Measurements from ENCODE around the gene SLFNL1. TPM values are rescaled to one million over a fixed set of nuclear protein-coding genes. Genes with fewer than 3 reads are reported as not detected.

Gene SLFNL1
- polyA plus RNA-seq, 6 donors from 2014 or later = 0.19 to 0.65 (median 0.35) TPM; not detected in 1

DNA sequence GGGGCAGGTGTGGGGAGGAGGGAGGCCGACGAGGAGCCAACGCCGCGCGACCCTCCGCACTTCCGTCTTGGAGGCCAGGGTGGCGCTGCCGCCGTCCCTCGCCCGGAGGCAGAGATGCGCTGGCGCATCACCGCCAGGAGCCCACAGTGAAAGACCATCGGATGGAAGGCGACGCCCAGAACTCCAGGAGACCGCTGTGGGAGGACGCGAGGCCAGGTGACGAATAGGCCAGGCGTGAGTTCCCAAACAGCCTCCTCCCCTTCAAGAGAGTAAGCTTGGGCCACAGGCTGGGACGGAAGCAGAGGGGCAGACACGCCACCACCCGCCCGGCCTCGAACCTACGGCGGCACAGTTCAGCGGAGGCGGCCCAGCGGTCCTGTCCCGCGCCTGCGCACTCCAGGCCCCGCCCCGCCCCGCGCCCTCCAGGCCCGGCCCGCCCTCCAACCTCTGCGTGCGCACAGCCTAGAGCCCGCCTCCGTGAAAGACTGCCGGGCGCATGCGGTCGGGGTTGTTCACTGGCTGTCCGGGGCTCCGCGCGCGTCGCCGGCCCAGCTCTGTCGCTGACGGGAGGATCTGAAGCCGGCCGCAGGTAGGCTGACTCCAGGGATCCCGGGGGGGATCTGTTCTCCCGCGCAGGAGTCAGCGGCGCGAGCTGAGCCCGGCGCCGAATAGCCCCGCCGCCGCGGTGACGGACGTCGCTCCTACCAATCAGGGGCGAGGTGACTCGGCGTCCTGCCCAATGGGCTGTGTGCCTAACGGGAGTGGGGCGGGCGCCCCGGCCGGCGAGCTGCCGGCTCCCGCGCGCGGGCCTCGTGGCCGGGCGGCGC, 42.1 kb downstream of the SLFNL1 start, which contains the start of gene CTPS1:
CTPS1 (plus strand) TSS at position 456 of the 827 bp plus-strand sequence. CDS start 3,595 bp downstream, outside the sequence.
- Mint-ChIP-seq H3K27ac (peak within 1 kb of the TSS; percentile 77 to 98 (median 96)), H3K4me1 (peaks cover 19 to 24% (median 21%) of the 10 kb centered on the region in 3 donors), H3K27me3 (no peaks in the 10 kb centered on the region), H3K4me3 (peak within 1 kb of the TSS; percentile 78 to 98 (median 95)), H3K36me3 (peaks cover 0 to 7% of the 10 kb centered on the region in 2 donors), H3K9me3 (no peaks in the 10 kb centered on the region)
- ATAC-seq (ENCODE audit: low read depth in 2 of 2) (peak; percentile 88), DNase-seq (peak; percentile 93)

GRCh38 chr1:40978886-40979240, 42.7 kb downstream of the SLFNL1 start:
- peaks cover 0 to under 1% of the 10 kb centered on the region in 2 donors for H3K36me3 Mint-ChIP-seq
- ATAC-seq (ENCODE audit: low read depth in 2 of 2) = no peak
- DNase-seq = no peak
- no peaks in the 10 kb centered on the region for H3K27me3 Mint-ChIP-seq
- peaks cover 19 to 24% (median 21%) of the 10 kb centered on the region in 3 donors for H3K4me1 Mint-ChIP-seq
- no peaks in the 10 kb centered on the region for H3K9me3 Mint-ChIP-seq
- H3K4me3 Mint-ChIP-seq = peak overlapping the region; percentile 78 to 94 (median 88)
- H3K27ac Mint-ChIP-seq = peak overlapping the region in 5 of 6 donors; percentile 15 to 97 (median 80)

- peaks cover 19 to 24% (median 21%) of the 10 kb centered on the region in 3 donors for H3K4me1 Mint-ChIP-seq
- no peak for DNase-seq
- no peaks in the 10 kb centered on the region for H3K27me3 Mint-ChIP-seq
- H3K36me3 Mint-ChIP-seq = no peaks in the 10 kb centered on the region
- peak overlapping the region in 1 of 6 donors; percentile 58 for H3K27ac Mint-ChIP-seq
- H3K9me3 Mint-ChIP-seq = no peaks in the 10 kb centered on the region
- H3K4me3 Mint-ChIP-seq = peak overlapping the region in 3 of 8 donors; percentile 41 to 86 (median 41)
- no peak for ATAC-seq (ENCODE audit: low read depth in 2 of 2)
These were observed 43.8 kb downstream of the SLFNL1 start for GRCh38 chr1:40977716-40978115.

- H3K4me3 Mint-ChIP-seq = peak overlapping the region in 4 of 8 donors; percentile 7 to 72 (median 30)
- no peak for ATAC-seq (ENCODE audit: low read depth in 2 of 2)
- H3K27me3 Mint-ChIP-seq = no peaks in the 10 kb centered on the region
- no peaks in the 10 kb centered on the region for H3K36me3 Mint-ChIP-seq
- peak overlapping the region in 2 of 6 donors; percentile 27 to 39 for H3K27ac Mint-ChIP-seq
- no peak for DNase-seq
- no peaks in the 10 kb centered on the region for H3K9me3 Mint-ChIP-seq
- peaks cover 17 to 22% (median 18%) of the 10 kb centered on the region in 3 donors for H3K4me1 Mint-ChIP-seq
These were observed 44.4 kb downstream of the SLFNL1 start for GRCh38 chr1:40976952-40977690.

- H3K27ac Mint-ChIP-seq = no peak overlapping the region
These were observed 46.6 kb downstream of the SLFNL1 start for GRCh38 chr1:40974945-40975344.

DNA sequence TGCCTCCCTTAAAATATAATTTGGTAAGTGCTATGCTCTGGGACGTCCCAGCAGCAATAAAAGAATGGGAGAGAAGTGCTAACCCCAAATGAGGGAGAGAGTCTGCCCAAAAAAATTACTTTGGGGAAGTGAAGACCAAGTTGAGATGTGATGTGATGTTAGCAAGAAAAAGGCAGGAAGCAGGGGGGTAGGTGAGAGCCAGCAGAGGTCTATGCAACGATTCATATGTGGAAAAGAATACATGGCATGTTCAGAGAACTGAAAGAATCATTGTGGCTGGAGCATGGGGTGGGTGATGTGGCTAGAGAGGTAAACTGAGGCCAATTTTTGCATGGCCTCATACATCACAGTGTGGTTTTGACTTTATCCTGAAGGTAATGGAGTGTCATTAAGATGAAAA, 47.6 kb downstream of the SLFNL1 start:
- no peak overlapping the region for H3K4me3 Mint-ChIP-seq

More at GRCh38 chr1:40974945-40975344, 46.6 kb downstream of the SLFNL1 start:
- DNase-seq = no peak
- no peak for ATAC-seq (ENCODE audit: low read depth in 2 of 2)
- no peaks in the 10 kb centered on the region for H3K9me3 Mint-ChIP-seq
- peaks cover 1 to 6% (median 3%) of the 10 kb centered on the region in 3 donors for H3K4me1 Mint-ChIP-seq
- no peaks in the 10 kb centered on the region for H3K36me3 Mint-ChIP-seq
- no peaks in the 10 kb centered on the region for H3K27me3 Mint-ChIP-seq
- H3K4me3 Mint-ChIP-seq = peak overlapping the region in 1 of 8 donors; percentile 30

DNA sequence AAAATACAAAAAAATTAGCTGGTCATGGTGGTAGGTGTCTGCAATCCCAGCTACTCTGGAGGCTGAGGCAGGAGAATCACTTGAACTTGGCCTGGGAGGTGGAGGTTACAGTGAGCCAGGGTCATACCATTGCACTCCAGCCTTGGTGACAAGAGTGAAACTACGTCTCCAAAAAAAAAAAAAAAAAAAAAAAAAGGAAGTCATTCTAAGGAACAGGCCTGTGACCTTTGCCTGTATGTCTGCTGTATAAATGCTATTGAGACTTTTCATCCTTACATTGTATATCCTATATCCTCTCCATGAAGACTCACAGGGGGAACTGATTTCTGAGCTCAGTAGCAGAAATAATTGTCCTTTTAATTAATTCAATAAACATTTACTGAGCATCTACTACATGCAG, 49.6 kb downstream of the SLFNL1 start:
- no peaks in the 10 kb centered on the region for H3K27me3 Mint-ChIP-seq

More for the DNA sequence above, 47.6 kb downstream of the SLFNL1 start:
- Mint-ChIP-seq H3K4me1 (peaks cover 1 to 4% (median 2%) of the 10 kb centered on the region in 3 donors), H3K9me3 (no peaks in the 10 kb centered on the region), H3K27me3 (no peaks in the 10 kb centered on the region), H3K27ac (no peak overlapping the region), H3K36me3 (no peaks in the 10 kb centered on the region)
- no peak for ATAC-seq (ENCODE audit: low read depth in 2 of 2)
- no peak for DNase-seq

GRCh38 chr1:40969445-40969844, 52.1 kb downstream of the SLFNL1 start:
- Mint-ChIP-seq H3K4me3 (no peak overlapping the region), H3K4me1 (no peaks in the 10 kb centered on the region), H3K9me3 (no peaks in the 10 kb centered on the region), H3K27me3 (no peaks in the 10 kb centered on the region), H3K36me3 (no peaks in the 10 kb centered on the region), H3K27ac (peak overlapping the region in 1 of 6 donors; percentile 37)
- DNase-seq = no peak
- no peak for ATAC-seq (ENCODE audit: low read depth in 2 of 2)

More for the DNA sequence above, 49.6 kb downstream of the SLFNL1 start:
- no peaks in the 10 kb centered on the region for H3K36me3 Mint-ChIP-seq
- DNase-seq (no peak), ATAC-seq (ENCODE audit: low read depth in 2 of 2) (no peak)
- no peaks in the 10 kb centered on the region for H3K9me3 Mint-ChIP-seq
- no peak overlapping the region for H3K4me3 Mint-ChIP-seq
- H3K27ac Mint-ChIP-seq = no peak overlapping the region
- no peaks in the 10 kb centered on the region for H3K4me1 Mint-ChIP-seq

DNA sequence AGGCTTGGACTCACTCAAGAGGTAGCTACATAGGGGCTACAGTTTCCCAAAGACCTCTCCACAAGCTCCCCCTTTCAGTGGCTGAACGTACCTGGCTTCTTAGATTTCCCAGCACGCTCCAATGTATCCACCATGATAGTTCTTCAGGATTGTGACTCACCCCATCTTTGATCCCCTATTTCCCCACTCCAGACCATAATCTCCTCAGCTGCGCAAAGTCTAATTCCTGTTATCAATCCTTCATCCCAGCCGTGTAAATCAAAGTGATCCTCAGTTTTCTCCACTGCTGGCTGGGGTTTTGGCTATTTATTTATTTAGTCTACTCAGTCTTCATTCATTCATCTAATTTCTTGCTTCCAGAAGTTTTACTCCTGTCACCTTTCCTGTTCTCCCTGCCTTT, 55.1 kb downstream of the SLFNL1 start:
- Mint-ChIP-seq H3K27ac (no peak overlapping the region), H3K4me3 (no peak overlapping the region)

More for the DNA sequence above, 55.1 kb downstream of the SLFNL1 start:
- DNase-seq (no peak), ATAC-seq (ENCODE audit: low read depth in 2 of 2) (no peak)
- Mint-ChIP-seq H3K36me3 (no peaks in the 10 kb centered on the region), H3K27me3 (no peaks in the 10 kb centered on the region), H3K9me3 (no peaks in the 10 kb centered on the region), H3K4me1 (no peaks in the 10 kb centered on the region)

Other genes starting within 250 kb of the SLFNL1 start
- gene KCNQ4, start 237.9 kb downstream of the SLFNL1 start, polyA plus RNA-seq (ENCODE audit: low read depth in 6 of 6) = under 1 TPM in 1 of 6 donors, not detected in 5; 0.11 TPM
- 1 to 10 TPM; 1.2 to 3.2 (median 2.5) TPM for gene CITED4, start 159.4 kb downstream of the SLFNL1 start, polyA plus RNA-seq (ENCODE audit: low read depth in 6 of 6)
- 10 to 100 TPM; 13.8 to 18.0 (median 15.8) TPM for gene CTPS1, start 42.0 kb downstream of the SLFNL1 start, polyA plus RNA-seq (ENCODE audit: low read depth in 6 of 6)
- gene SCMH1, start 220.6 kb upstream of the SLFNL1 start, polyA plus RNA-seq (ENCODE audit: low read depth in 6 of 6) = 10 to 100 TPM in 2 of 6 donors, 1 to 10 TPM in 4; 2.1 to 16.9 (median 6.2) TPM